GM18909 (cell line): ENCODE data around the gene IGF2BP3.
A peak's percentile ranks its signal among the peaks of the same experiment; 100 is the strongest.

Source experiments
- ATAC-seq: cut with Tn5 transposase; IDR thresholded peaks from one replicate; pipeline ENCODE4 v1.9.1; 2021; ENCODE audit warnings: mild to moderate bottlenecking; ENCODE audit not compliant: unreplicated experiment, poor library complexity

Gene IGF2BP3

DNA sequence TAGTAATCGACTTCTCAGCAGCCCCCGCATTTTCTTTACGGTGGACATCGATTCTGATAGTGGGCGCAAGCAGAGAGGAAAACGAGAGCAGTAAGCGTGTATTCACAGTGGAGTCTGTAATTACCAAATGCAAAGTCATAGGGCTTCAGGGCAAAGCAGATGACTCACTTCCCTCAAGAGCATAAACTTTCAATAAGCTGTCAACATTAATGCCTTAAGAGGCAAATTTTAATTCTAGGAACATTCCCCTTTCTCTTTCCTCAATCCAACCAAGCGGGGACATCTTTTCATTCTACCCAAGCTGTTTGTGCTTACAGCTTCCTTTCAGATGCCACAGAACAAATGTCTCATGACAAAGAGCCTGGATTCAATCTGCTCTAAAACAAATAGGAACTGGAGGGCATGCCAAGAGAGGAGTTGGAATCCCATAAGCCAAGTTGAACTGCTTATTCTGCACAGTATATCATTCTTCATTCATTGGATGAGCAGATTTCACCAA lies 122.6 kb downstream of the IGF2BP3 start:
- ATAC-seq: no peak

DNA sequence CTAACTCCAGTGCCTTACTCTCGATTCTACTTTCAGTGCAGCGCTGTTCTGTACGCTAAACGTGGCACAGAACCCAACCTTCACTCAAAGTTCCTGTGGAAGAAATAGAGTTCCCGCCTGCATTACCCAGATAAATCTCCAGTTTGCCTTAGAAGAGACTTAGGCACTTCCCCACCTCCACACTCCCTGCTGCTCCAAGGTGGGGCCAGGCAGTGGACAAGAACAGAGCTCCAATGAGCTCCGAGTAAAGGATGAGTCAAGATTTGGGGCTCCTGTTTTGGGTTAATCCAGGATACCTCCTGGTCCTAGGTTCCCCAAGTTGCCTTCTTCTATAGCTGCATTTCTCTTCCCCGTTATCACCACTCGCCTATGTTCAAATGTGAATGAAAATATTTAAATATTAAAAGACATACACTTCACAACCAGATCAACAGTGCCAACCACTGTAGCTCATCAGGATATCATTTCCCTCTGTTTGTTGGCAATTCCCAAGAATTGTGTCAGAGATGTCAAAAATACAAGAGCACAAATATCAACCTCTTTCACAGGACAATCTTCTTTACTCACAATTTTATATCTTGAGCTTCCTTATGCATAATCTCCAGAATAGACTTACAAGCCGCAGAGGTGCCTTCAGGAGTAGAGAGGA lies 123.1 kb downstream of the IGF2BP3 start:
- ATAC-seq: no peak

DNA sequence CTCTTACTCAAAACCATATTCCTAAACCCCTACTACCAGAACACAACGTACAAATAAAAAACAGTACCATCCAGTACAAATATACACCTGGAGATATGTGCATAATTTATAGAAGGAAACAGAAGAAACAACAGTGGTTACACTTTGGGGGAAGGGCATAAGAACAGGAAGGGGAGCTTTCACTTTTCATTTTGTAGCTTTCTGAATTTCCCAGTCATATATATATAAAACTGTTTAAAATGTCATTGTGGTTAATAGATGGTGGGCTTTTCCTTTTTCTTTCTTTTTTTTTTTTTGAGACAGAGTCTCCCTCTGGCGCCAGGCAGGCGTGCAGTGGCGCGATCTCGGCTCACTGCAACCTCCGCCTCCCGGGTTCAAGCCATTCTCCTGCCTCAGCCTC lies 124.0 kb downstream of the IGF2BP3 start:
- peak; percentile 58 for ATAC-seq

DNA sequence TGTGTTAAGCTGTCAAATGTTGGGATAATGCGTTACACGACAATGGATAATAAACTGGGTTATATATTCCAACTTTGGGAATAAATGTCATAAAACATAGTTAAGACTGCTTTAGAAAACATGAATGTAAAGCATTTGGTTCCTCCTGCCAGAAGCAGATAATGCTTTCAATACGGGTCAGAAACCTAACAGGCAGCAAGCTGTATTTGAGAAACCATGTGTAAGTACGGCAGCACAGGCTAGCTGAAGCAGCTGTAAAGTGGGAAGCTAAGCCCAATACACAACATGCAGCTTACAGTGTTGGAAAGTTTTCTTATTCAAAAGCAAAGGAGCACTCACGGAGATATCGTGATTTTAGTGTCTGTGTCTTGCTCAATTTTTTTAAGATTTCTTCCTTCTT lies 124.7 kb downstream of the IGF2BP3 start:
- no peak for ATAC-seq

DNA sequence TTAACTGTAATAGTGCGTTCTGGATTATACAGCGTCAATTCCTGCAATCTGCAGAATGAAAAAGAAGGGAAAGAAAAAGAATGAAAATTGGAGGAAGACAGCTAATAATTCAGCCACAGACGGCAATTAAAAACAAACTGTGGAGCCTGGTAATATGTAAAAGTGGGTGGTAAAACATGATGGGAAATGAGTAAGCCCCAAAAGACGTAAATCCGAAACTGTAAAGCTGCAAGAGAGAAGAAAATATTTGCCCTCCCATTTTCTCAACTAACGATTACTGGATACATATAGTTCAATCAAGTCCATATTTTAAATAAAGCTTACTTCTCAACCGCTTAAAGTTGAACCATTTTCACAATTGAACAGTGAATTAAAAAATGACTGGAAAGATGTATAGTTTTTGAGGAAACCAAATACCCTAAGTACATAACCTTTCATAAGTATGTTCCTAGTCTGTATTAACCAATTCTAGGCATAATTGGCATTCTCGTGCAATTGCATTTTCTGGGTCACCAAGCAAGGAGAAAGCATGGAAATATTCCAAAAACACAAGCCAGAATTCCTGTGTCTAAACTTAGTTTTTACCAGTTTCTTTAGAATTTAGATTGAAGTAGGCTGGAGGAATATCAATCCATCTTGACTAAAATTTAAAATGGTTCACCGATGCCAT lies 126.3 kb downstream of the IGF2BP3 start:
- ATAC-seq: no peak

GRCh38 chr7:23343102-23343501 lies 127.2 kb downstream of the IGF2BP3 start:
- ATAC-seq: no peak

- no peak for ATAC-seq
Observed at GRCh38 chr7:23341846-23342598, 128.3 kb downstream of the IGF2BP3 start.

DNA sequence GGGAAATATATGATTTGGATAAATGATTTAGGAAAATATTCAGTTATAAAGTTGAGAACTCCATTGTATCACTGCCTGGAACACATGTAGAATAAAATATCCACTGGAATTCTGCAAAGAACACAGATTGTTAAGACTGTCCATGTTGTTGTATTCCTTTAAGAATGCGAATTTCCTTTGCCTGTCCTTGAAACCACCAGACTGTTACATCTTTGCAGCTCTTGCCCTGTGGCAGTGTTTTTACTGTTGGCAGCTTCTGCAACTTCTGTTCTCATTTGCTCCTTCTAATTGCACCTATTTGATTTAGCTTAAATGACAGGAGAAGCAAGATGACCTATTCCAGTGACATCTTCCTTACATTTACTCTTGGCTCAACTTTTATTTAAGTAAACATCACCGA lies 131.4 kb downstream of the IGF2BP3 start:
- ATAC-seq: no peak

GRCh38 chr7:23338439-23338838 lies 131.9 kb downstream of the IGF2BP3 start:
- ATAC-seq: no peak

- no peak for ATAC-seq
Observed at GRCh38 chr7:23337374-23337773, 132.9 kb downstream of the IGF2BP3 start.

- ATAC-seq: no peak
Observed at GRCh38 chr7:23336799-23337283, 133.4 kb downstream of the IGF2BP3 start.

GRCh38 chr7:23336086-23336485 lies 134.2 kb downstream of the IGF2BP3 start:
- ATAC-seq: no peak

DNA sequence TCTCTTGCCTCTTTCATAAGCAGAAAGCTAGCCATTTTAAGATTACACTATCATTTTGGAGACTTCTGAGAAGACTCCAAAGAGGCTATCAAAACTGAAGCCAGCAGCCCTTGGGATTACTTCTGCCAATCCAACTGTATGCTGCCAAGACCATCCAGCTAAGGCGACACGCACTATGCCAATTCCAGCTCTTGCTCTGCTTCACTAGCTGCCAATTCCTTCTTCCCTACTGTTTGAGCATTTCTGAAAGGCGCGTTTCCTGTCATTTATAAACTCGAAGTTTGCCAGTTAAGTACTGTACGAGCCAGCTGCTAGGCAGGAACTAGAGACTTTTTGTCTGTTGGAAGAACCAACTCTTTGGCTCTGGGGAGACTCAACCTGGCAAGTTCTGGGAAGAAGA lies 134.7 kb downstream of the IGF2BP3 start:
- no peak for ATAC-seq

- no peak for ATAC-seq
Observed at GRCh38 chr7:23335136-23335535, 135.2 kb downstream of the IGF2BP3 start.

DNA sequence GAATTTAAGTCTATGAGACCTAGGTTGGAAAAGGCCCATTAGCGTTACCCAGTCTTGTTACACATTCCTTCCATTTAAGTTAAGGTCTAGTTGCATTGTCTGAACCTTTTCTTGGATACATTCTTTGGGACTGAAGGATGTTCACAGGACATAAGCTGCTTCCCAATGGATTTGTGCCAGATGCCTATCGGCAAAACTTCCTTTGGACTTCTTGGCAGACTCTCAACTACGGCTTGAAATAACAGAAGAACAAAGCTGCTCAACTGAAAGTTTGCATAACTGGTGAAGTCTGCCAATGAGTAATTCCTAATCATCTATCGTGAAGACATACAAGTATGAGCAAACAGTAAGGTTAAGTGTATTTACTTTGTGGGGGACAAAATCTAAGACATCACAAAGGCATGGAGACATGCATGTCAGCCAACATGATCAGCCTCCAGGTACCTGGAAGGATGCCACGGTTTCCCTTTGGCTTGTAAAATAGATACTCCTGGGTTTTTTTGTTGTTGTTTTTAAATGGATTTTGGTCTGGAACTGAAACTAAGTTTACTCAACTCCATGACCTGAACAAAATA lies 135.7 kb downstream of the IGF2BP3 start:
- ATAC-seq: no peak

GRCh38 chr7:23333671-23334246 lies 136.5 kb downstream of the IGF2BP3 start:
- ATAC-seq: no peak

DNA sequence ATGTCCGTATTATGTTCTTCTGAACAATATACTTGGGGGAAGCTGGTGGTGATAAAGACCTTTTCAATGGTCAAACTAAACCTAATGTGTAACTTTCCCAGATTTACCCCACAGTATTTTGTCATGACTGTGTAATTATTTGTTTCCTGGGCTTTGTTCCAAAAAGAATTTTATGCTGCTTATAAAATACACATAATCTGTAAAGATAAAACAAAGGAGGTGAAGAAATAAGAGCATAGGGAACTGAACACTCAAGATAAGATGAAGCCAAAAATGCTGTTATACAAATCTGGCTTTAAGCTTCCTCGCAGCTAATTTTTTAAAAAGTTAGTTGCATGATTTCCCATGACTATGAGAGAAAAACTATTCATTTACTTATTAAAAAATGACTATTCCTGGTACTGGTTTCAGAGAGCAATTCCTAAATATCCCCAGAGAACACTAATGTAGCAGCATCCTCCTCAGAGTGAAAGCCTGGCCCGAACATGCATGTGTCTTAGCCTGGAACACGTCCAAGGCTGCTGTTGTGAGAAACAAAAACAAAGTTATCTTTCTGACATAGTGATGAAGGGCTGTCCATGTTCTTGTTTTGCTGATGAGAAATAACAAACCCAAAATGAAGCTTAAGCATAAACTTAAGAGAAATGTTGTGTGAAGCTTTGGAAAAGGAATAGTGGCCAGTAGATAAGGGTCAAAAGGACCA lies 137.2 kb downstream of the IGF2BP3 start:
- ATAC-seq: no peak

DNA sequence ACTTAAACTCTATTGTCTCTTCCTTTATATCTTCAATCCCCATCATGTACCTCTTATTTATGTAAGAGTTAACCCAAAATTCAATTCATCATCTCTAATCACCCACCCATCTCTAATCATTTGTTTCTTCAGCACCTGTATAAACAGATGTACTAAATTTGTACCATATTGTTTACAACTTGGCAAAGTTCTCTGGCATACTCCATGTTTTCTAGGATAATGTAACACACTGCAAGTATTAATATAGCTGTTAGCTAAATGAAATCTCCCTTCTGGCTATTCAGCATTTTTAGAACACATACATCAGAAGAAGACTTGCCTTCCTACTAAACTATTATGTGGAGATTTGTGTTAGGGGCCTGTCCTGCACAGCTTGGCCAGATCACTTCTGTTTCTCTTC lies 138.1 kb downstream of the IGF2BP3 start:
- no peak for ATAC-seq

GRCh38 chr7:23331132-23331531 lies 139.2 kb downstream of the IGF2BP3 start:
- ATAC-seq: no peak

GRCh38 chr7:23315366-23315765 lies 154.9 kb downstream of the IGF2BP3 start:
- ATAC-seq: no peak
